Activated T-cell treated with anti-CD3 and anti-CD28 coated beads for 48 hours (primary cell): ENCODE data around the gene CD8A.
A peak's percentile ranks its signal among the peaks of the same experiment; 100 is the strongest.
"Not testable (repeated sequence)": the region's sequence is repeated elsewhere in the genome, so short reads cannot be mapped to it uniquely, and the experiment has no call there.

Source experiments
- DNase-seq: peaks from one replicate; pipeline ENCODE4 v3.0.0-alpha.2; 2020; ENCODE audit warnings: low read depth

Gene CD8A

DNA sequence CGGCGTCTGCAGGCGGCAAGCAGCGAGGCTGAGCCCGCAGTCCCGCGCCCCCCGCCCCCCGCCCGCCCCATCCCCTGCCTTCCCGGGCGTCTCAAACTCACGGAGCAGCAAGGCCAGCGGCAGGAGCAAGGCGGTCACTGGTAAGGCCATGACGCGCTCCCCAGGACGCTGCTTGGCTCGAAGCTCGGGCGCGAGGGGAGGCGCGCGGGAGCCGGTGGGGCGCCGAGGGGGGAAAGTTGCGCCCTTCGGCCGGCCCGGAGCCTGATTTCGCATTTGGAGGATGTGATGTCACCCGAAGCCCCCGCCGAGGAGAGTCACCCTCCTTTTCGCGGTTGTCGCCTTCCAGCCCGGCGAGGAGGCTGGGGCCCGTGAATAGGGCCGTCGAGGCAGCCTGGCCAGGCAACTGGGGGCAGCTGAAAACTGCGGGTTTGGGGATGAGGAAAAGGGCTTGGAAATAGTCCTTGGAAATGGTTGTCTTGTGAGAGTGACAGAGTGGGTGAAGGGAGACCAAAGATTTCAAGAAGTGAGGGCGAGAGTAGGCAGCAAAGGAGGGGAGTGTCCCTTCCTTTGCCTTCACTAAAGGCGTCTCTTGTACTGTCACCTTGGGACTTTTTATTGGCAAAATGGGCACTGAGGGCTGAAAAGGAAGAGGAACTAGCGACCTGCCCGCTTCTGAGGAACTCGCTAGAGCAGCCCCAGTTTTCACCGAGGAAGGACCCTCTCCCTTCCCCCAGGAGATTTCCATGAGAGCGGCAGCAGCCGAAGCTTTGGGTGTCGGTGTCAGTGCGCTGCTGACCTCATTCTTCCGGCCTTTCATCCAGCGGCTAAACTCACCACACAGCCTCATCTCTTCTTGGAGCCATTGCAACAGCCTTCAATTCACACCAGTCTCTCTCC lies at the start of gene CD8A:
CD8A (minus strand) TSS at position 238 of the 897 bp plus-strand sequence; CDS start at position 150, 88 bp downstream.
- DNase-seq: no peak

DNA sequence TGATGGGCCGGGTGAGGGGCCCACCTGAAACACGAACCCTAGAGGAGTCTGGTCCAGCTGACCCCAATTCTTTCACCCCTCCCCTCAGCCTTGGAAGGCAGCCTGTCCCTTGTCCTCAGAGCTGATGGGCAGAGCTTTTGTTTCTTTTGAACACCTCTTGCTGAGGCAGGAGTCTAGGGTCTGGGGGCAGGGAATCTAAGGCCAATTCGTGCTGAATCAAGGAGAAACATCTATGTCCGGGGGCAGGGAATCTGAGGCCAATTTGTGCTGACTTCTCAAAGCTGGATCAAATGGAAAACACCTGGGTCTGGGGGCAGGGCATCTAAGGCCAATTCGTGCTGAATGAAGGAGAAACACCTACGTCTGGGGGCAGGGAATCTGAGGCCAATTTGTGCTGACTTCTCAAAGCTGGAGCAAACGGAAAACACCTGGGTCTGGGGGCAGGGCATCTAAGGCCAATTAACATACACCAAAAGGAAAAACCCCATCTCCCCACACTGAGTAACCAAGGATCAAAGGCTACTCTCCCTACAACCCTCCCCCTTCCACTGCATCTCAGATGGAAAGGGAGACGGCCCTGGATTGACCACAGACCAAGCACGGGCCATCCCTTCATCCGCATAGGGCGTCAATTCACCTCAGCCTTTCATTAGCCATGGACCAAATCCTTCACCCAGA lies 49.3 kb upstream of the CD8A start:
- DNase-seq: not testable (repeated sequence)

DNA sequence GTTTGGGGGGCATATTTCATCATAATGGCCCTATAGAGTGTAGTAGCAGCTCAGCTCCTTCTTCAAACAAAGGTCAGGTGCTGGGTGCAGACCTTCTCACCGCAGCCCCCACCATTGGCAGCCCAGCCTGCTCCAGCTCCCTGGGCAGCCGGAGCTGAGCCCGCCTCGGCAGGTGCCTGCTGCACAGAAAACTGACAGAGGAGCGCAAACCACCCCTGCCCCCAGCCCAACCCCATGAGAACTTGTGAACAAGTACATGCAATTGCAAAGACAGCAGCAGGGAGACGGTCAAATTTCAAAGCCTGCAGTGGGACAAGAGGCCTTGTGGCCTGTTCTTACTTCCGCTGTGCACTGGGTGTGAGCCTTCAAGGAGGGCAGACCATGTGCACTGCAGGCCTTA lies 48.7 kb upstream of the CD8A start:
- DNase-seq: not testable (repeated sequence)

DNA sequence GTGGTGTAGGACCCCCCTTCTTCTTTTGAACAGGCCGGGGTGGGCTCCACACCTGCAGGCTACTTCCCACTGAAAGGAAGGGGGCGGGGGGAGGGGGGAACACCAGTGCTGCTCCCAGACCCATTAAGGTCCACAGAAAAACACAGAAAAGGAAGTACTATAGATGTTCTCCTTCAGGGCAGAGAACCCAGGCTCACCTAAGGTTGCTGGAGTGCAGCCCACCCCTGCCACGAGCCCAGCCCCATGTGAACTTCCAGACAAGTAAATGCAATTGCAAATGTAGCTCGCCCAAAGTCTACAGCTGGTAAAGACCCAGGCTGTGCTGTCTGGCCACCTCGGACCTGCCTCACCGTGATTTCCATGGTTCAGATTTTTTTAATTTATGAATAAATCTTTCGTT lies 47.0 kb upstream of the CD8A start:
- not testable (repeated sequence) for DNase-seq

DNA sequence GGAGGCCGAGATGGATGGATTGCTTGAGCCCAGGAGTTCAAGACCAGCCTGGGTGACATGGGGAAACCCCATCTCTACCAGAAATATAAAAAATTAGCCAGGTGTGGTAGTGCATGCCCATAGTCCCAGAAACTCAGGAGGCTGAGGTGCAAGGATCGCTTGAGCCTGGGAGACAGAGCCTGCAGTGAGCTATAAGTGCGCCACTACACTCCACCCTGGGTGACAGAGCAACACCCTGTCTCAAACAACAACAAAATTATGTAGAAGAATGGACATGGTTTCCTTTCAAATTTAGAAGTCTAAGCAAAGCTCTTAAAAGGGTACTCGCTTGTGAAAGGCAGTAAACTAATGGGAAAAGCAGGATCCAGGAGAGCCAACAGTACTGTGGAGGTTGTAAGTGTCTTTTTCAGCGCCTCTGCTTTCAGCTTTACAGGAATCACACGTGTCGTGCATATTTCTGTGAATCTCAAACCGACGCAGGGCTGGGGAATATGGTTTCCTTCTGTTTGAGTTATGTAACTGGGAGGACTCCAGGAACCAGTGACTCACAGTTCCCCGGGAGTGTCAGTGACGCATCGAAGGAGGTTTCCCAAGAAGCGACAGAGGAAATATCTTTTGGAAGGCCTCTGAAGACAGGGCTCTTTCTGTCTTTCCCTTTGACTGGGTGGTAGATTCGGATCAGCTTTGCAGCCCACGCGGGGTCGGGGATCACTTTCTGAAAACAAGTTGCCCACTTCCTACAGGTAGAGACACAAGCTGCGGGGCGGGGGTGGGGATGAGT lies 46.4 kb upstream of the CD8A start:
- DNase-seq: peak; percentile 45

DNA sequence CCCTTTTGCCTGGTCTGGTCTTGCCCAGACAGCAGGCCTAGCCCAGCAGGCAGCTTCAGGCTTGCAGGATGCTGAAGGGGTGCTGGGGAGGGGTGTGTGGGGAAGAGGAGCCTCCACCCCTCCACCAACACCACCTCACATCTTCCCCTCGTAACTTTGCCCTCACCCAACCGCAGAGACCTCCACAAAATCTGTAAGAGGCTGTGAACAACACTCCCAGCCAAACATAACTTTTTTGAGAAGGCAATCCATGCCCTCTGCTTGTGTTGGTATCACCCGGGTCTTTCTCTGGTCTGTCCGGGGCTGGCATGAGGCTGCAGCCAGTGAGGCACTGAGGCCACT lies 44.8 kb upstream of the CD8A start:
- not testable (repeated sequence) for DNase-seq

DNA sequence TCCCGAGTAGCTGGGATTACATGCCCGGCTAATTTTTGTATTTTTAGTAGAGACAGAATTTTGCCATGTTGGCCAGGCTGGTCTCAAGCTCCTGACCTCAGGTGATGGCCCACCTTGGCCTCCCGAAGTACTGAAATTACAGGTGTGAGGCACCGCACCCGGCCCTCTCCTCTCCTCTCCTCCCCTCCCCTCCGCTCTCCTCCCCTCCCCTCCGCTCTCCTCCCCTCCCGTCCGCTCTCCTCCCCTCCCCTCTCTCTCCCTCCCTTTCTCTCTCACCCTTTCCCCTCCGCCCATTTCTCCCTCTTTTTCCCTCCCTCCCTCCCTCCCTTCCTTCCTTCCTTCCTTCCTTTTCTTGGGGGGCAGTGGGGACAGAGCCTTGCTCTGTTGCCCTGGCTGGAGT lies 42.6 kb upstream of the CD8A start:
- DNase-seq: no peak

DNA sequence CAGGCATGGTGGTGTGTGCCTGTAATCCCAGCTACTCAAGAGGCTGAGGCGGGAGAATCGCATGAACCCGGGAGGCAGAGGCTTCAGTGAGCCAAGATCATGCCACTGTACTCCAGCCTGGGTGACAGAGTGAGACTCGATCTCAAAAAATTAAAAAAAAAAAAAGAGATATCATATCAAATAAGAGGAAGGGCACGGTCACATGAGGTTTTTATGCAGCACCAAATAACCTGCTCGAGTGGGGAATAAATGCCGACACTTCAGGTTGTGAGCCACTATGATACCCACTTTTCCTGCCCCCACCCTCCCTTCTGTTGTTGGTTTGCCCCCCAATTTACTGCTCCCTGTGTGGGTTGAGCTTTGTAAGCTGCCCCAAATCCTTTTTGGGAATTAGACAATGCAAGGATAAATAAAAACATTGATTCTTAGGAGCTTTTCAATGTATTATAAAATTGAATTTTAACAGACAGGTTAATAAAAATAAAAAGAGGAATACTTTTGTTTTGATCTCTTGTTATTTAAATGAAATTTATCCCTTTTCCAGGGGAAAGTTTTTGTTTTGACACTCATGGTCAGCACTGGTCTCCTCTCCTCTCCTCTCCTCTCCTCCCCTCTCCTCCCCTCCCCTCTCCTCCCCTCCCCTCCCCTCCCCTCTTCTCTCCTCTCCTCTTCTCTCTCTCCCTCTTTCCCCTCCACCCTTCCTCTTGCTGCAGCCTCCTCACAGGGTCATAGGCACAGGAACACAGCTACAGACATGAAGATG lies 41.8 kb upstream of the CD8A start:
- DNase-seq: no peak

DNA sequence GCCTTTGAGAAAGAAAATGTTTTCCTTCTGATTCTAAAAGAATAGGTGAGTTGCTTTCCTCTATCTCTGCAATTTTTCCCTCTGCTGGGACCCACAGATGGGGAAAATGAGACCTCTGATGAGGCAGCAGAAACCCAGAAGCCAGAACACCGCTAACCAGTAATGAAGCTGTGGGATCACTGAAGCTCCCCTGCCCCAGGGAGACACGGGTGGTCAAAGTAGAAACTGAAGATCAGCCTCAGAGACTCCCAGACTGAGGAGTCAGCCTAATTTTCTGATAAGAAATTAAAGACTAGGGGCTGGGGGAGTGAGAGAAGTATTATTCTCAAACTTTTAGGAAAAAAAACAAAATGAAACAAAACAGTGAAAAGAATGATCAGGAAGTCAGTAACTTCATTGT lies 40.8 kb upstream of the CD8A start:
- DNase-seq: no peak

DNA sequence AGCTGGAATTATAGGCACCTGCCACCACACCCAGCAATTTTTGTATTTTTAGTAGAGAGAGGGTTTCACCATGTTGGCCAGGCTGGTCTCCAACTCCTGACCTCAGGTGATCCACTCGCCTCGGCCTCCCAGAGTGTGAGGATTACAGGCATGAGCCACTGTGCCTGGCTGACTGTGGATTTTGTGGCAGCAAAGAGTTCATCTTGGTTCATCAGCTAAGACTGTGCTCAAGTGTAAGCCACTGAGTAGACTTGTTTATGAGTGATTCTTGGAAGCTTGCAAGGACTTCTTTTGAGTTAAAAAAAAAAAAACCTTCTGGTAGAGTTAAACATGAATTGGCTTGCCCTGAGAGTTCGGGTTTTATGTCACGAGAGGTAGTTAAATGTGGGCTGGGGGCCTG lies 36.2 kb upstream of the CD8A start:
- no peak for DNase-seq

DNA sequence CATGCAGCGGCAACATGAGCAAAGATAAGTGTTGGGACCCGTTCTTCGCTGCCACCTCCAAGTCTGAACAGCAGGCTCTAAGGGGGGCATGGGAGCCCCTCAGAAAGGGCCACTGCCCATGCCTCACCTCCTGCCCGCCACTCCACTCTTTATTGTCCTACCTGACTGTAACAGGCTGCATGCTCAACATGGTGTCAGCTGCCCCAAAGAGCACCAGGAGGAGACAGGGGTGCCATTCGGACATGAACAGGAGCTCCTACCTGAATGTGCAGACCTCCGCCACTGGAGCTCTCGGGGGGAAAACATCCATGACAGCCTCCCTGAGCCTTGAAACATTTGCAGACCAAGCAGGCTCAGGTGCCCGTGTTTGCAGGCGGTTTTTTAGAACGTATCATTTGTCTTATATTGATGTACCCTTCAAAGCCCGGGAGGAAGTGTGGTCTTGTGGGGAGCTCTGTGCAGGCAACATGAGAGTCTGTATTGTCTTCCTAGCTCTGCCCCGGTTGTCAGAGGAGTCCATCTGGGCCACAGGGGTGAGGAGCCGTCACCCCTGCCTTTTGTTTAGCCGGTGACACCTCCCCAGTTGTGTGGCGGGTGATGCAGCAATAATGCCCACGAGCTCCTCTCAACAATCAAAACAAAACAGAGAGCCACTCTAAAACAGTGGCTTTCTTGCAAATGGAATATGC lies 35.1 kb upstream of the CD8A start:
- peak; percentile 56 for DNase-seq

DNA sequence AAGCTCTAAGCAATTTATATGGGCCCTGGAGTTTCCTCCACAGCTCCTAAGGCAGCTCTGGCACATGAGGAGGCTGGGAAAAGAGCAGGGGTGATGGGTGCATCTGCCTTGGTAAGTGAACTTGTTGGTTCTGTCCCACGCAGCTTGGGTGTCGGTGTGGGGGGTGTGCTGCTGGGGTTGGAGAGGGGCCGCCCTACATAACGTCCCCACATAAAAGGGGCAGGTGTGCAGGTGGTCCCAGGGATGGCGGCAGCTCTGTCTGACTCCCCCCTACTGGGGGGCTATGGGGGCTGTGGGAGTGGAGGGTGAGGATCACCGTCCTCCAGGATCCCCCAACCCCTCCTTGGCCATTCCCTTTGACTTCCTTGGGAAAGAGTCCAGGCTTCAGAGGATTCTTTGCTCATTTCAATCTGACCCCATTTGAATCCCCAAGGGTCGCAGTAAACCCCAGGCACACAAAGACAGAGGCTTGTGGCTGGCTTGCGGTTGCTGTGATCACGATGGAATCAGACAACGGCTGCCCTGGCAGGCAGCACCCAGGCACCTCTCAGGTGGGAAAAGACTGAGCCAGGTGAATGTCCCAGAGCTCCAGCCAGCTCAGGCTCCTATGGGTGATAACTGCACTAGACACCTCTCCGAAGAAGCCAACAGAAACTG lies 34.5 kb upstream of the CD8A start:
- no peak for DNase-seq

DNA sequence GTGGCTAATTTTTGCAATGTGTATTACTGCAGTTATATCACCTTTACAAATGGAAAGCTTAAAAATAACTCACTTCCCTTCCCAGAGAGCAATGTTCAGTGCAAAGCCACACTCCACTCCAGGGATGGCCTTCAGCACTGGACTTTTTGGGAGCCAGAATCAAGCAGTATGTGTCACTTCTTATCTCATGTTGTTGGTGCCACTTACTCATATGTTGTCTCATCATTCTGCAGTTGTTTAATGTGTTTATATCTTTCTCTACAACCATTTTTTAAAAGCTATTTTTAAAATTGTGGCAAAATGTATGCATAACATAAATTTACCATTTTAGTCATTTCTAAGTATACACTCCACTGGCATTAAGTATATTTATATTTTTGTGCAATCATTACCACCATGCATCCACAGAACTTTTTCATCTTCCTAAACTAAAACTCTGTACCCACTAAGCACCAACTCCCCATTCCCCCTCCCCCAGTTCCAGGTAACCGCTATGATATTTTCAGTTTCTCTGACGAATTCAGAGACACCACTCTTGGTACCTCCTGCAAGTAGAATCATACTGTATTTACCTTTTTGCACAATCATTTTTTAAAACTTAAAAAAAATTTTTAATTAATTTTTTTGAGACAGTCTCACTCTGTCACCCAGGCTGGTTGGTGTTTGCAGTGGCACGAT lies 32.1 kb upstream of the CD8A start:
- DNase-seq: no peak

DNA sequence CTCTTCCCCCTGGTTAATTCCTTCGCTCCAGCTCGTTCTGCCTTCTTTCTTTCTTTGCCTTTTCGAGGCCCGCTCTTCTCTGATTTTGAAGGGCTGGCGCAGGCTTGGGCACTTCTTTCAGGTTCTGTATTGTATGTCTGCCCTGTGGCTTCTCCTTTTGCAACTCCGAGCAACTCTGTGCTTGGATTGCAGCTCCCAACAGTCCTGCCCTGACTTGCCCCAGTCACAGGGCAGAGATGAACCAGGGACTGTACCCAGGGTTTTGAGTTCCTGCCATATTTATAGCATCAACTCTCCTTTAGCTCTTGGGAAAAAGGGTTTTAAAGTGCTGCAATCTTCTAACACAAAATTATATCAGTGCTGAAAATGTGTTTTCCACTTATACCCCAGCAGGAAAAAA lies 31.1 kb upstream of the CD8A start:
- no peak for DNase-seq

DNA sequence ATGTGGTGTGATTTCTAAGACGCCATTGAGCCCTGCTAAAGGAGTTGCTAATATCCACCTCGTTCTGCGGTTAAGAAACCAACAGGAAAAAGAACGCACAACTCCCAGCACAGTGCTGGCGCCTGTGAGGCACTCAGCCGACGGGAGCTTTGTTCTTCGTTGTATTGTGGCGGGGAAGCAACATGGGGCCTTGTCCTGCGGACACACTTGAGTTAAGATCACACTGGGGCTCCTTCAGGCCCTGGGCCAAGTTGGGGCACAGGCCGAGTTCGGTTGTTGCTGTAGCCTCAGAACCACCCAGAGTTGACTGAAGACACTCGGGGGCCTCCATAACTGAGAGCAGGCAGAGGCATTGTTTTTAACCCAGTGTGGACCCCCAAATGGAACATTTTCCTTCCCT lies 30.6 kb upstream of the CD8A start:
- DNase-seq: no peak

DNA sequence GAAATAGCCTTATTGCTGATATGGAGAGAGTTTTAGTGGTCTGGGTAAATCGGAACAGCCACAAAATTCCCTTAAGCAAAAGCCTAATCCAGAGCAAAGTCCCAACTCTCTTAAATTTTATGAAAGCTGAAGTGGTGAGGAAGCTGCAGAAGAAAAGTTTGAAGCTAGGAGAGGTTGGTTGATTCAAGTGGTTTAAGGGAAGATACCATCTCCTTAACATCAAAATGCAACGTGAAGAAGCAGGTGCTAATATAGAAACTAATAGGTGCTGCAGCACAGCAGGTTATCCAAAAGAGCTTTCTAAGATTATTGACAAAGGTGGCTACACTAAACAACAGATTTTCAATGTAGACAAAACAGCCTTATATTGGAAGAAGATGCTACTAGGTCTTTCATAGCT lies 28.2 kb upstream of the CD8A start:
- DNase-seq: no peak

DNA sequence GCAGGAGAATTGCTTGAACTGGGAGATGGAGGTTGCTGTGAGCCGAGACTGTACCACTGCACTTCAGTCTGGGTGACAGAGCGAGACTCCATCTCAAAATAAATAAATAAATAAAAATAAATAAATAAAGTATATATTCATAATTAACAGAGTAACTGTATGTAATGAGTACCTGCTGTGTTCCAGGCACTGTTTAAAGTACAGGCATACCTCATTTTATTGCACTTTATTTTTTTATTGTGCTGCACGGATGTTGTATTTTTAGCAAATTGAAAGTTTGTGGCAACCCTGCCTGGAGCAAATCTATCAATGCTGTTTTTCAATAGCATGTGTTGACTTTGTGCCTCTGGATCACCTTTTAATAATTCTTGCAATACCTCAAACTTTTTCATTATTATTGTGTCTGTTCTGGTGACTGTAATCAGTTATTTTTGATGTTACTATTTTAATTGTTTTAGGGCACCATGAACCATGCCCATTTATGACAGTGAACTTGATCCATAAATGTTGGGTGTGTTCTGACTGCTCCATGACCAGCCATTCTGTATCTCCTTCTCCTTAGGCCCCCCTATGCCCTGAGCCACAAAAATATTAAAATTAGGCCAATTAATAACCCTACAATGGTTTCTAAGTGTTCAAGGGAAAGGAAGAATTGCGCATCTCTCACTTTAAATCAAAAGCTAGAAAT lies 27.5 kb upstream of the CD8A start:
- no peak for DNase-seq

DNA sequence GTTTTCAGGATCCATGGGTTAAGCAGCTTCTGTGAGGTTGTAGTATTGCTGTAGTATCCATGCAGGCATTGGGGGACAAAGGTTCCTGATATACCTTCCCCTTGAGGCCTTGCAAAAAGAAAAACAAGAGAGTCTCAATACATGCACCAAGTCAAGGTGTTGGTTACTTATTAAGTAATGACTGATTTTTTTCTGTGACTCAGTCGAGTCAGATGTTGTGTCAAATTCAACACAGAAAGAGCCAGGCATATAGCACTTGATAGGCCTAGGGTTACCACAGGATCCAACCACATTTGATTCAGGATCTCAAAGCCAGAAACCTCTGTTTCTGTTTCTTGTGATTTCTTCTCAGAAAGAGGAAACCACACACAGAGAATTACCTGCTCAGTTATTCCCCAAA lies 24.9 kb upstream of the CD8A start:
- no peak for DNase-seq

DNA sequence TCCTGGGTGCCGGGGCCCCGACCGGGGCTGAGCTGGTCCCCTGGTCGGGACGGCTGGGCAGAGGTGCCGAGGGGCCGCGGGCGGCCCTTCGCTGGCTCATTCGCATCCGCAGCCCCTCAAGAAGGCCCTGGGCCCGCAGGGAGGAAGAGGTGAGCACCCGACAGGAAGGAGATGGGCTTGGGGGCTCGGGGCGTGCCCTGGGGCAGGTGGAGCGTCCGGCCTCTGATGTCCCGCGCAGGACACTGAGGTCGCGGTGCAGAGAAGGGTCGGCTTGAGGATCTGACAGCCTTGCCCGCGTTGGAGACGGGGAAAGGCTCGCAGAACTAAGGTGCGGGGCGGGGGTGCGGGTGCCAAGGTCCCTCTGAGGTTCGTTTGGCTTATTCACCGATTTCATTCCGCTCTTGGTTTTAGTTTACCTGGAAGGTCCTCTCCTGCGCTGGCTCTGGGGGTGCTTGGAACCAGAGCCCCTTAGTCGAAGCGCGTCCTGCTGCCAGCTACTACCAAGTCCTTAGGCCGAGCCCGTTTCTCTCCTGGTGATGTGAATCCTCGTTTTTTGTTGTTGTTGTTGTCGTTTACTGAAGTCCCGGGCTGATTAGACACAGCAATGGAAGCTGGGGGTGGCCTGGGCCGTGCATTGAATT lies 18.9 kb upstream of the CD8A start:
- DNase-seq: no peak
